Endothelial cell of hepatic sinusoid (primary cell): ENCODE measurements around the gene CPOX.

ENCODE experiments used
- in situ Hi-C: cut with HindIII; loops from 2 replicates; pipeline ENCODE4 v1.10.0; 2017; ENCODE audit warnings: low sequenced_read_pairs

CPOX gene

GRCh38 chr3:98565237-98565643, 28.2 kb downstream of the CPOX start:
- in situ Hi-C loops = loop anchor here (25.0 kb wide), 1 partner anchor 528 kb away; the partner anchor contains the start of gene GABRR3

- in situ Hi-C loops = loop anchor here (25.0 kb wide), 1 partner anchor 527 kb away; the partner anchor contains the start of gene GABRR3
These were observed 29.0 kb downstream of the CPOX start for GRCh38 chr3:98564282-98565005.

GRCh38 chr3:98563661-98564281, 29.6 kb downstream of the CPOX start:
- in situ Hi-C loops = loop anchor here (25.0 kb wide), 1 partner anchor 526 kb away; the partner anchor contains the start of gene GABRR3

- in situ Hi-C loops = loop anchor here (25.0 kb wide), 1 partner anchor 525 kb away; the partner anchor contains the start of gene GABRR3
These were observed 31.5 kb downstream of the CPOX start for GRCh38 chr3:98561727-98562521.

DNA sequence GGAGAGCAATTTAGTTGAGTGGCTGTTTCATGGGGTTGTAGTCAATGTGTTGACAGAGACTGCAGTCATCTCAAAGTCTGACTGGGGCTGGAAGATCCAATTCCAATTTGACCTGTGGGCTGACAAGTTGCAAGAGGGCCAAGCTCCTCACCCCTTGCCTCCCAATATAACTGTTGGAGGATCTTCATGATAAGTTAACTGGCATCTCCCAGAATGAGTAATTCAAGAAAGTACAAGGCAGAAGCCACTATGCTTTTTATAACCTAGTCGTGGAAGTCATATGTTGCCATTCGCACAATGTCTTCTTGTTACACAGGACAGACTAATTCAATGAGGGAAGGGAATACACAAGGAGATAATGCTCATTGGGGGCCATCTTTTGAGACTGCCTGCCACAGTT, 32.5 kb downstream of the CPOX start:
- in situ Hi-C loops = loop anchor here (25.0 kb wide), 1 partner anchor 524 kb away; the partner anchor contains the start of gene GABRR3

DNA sequence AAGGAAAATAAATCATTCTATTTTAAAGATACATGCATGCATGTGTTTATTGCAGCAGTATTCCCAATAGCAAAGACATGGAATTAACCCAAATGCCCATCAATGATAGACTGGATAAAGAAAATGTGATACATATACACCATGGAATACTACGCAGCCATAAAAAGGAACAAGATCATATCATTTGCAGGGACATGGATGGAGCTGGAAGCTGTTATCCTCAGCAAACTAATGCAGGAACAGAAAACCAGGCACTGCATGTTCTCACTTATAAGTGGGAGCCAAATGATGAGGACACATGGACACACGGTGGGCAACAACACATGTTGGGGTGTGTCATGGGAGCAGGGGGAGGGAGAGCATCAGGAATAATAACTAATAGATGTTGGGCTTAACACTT, 33.6 kb downstream of the CPOX start:
- in situ Hi-C loops = loop anchor here (25.0 kb wide), 1 partner anchor 522 kb away; the partner anchor contains the start of gene GABRR3

- in situ Hi-C loops = loop anchor here (25.0 kb wide), 1 partner anchor 521 kb away; the partner anchor contains the start of gene GABRR3
These were observed 35.1 kb downstream of the CPOX start for GRCh38 chr3:98558100-98558827.

- in situ Hi-C loops = loop anchor here (25.0 kb wide), 1 partner anchor 520 kb away; the partner anchor contains the start of gene GABRR3
These were observed 35.9 kb downstream of the CPOX start for GRCh38 chr3:98557324-98558010.

DNA sequence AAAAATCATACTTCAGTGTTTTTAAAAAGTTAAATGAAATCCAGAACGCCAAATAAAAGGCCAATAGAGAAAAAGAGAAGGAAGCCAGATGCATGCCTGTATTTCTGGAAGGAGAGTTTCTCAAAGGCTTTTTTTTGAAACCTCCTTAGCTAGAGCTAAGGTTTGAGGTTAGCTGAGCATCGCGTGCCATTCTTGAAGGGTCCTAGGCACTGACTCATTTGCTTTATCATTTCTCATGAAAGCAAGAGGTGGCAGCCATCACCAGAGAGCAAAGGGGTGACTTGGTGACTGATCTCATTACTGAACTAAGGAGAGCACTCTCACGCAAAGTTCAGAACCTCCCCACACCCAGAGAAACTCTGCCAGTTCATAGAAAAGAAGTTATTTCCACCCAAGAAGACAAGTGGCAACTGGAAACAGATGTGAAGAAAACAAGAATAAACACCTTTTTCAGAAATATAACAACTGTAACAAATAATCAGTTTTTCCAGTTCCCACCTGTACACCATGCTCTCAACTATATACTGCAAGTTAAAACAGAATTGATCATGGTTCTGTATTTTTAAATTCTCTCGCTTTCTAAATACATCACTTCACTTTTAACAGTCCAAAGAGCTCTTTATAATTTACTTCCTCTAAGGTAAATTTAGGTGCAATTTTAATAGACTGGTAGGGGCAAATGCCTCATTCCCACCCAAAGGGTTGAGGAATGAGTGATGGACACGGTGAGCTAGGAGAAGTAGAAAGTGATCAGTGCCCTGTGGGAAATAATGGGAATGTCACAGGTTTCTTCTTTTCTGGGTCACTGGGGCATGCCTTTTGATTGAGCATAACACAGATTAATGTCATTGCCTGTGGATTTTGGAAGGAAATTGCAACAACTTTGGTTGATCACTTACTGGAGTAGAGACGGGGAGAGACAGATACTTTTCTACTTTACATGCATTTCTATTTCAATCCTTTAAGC, 37.0 kb downstream of the CPOX start:
- in situ Hi-C loops = loop anchor here (25.0 kb wide), 1 partner anchor 519 kb away; the partner anchor contains the start of gene GABRR3

GRCh38 chr3:98555025-98555379, 38.4 kb downstream of the CPOX start:
- in situ Hi-C loops = loop anchor here (25.0 kb wide), 1 partner anchor 518 kb away; the partner anchor contains the start of gene GABRR3

DNA sequence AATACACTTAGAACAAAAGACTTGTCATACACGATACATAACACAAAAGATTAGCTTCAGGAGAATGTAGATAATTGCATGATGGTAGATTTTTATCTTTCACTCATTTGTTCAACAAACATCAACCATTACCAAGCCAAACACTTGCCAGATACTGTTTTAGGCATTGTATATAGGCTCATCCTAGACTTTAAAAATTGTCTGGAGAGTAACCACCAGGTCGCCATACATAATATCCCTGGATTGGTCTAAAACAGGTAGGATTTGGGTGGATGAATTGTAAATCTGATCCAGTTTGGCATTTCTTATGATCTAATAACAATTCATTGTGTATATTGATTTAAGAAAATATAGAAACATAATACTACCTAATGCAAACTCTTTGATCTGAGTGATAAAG, 38.8 kb downstream of the CPOX start:
- in situ Hi-C loops = loop anchor here (25.0 kb wide), 1 partner anchor 517 kb away; the partner anchor contains the start of gene GABRR3

DNA sequence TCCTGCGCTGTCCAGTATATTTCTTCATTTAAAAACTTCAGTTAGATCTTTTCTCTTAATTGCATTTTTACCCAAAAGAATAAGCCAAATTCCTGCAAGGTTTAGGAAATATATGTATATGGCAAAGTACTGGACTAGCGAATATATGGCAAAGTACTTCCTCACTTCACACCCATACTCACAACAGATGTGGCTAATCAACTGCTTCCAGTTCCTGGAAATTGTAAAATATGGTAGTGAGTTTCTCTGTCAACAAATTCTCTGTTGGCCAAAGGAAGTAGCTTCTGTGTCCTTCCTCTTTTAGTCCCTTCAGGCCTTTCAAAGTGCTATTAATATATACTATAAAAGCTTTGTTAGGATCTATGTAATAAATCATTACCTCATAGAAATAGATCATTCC, 39.7 kb downstream of the CPOX start:
- in situ Hi-C loops = loop anchor here (25.0 kb wide), 1 partner anchor 516 kb away; the partner anchor contains the start of gene GABRR3

GRCh38 chr3:98553021-98553563, 40.3 kb downstream of the CPOX start:
- in situ Hi-C loops = loop anchor here (25.0 kb wide), 1 partner anchor 516 kb away; the partner anchor contains the start of gene GABRR3

GRCh38 chr3:98552232-98553020, 41.0 kb downstream of the CPOX start:
- in situ Hi-C loops = loop anchor here (25.0 kb wide), 1 partner anchor 515 kb away; the partner anchor contains the start of gene GABRR3

- in situ Hi-C loops = loop anchor here (25.0 kb wide), 1 partner anchor 514 kb away; the partner anchor contains the start of gene GABRR3
These were observed 41.7 kb downstream of the CPOX start for GRCh38 chr3:98551754-98552153.

GRCh38 chr3:98551236-98551635, 42.2 kb downstream of the CPOX start:
- in situ Hi-C loops = loop anchor here (25.0 kb wide), 1 partner anchor 514 kb away; the partner anchor contains the start of gene GABRR3

- in situ Hi-C loops = loop anchor here (25.0 kb wide), 1 partner anchor 514 kb away; the partner anchor contains the start of gene GABRR3
These were observed 42.6 kb downstream of the CPOX start for GRCh38 chr3:98550833-98551232.
